DND-41 (cell line): ENCODE results near the gene IFFO2.

Experiments used
- ATAC-seq: fragments of 200-7000 bp; cut with Tn5 transposase; 3 replicates; pipeline ENCODE4 v1.9.1; 2021; ENCODE audit warnings: low read depth; ENCODE audit not compliant: insufficient read depth
- DNase-seq: peaks from one replicate; pipeline ENCODE4 v3.0.0-alpha.2; 2020
- H2AFZ ChIP-seq: 2 replicates; pipeline ENCODE4 v1.6.0; 2012; ENCODE audit warnings: low read depth, low read length
- H3K27ac ChIP-seq: 2 replicates; pipeline ENCODE4 v1.5.1; 2012; ENCODE audit warnings: low read length, inconsistent platforms
- H3K27me3 ChIP-seq: fragments of 200-600 bp; sonication (generic); 2 replicates; pipeline ENCODE4 v1.6.0; 2012; ENCODE audit warnings: low read length, mild to moderate bottlenecking, inconsistent platforms; ENCODE audit not compliant: insufficient read depth, poor library complexity
- H3K36me3 ChIP-seq: 2 replicates; pipeline ENCODE4 v1.5.1; 2012; ENCODE audit warnings: low read length, inconsistent platforms; ENCODE audit not compliant: insufficient read depth
- H3K4me1 ChIP-seq: 2 replicates; pipeline ENCODE4 v1.5.1; 2012; ENCODE audit warnings: mild to moderate bottlenecking, low read length; ENCODE audit not compliant: insufficient read depth
- H3K4me2 ChIP-seq: 2 replicates; pipeline ENCODE4 v1.6.0; 2012; ENCODE audit warnings: mild to moderate bottlenecking, moderate library complexity, low read length, inconsistent platforms; ENCODE audit not compliant: insufficient read depth
- H3K4me3 ChIP-seq, 2 experiments: fragments of 200-600 bp in 1 of 2; shearing (Covaris generic) in 1 of 2; 2 replicates each; pipeline ENCODE4 v1.5.1; 2012 to 2016; ENCODE audit warnings: inconsistent platforms in 2 of 2, low read length in 2 of 2, mild to moderate bottlenecking in 2 of 2, low read depth in 1 of 2, moderate library complexity in 1 of 2
- H3K79me2 ChIP-seq: 2 replicates; pipeline ENCODE4 v1.6.0; 2012; ENCODE audit warnings: low read length, inconsistent platforms; ENCODE audit not compliant: insufficient read depth
- H3K9ac ChIP-seq: 2 replicates; pipeline ENCODE4 v1.6.0; 2012; ENCODE audit warnings: low read depth, mild to moderate bottlenecking, inconsistent platforms, low read length, moderate library complexity
- H3K9me3 ChIP-seq: 2 replicates; pipeline ENCODE4 v1.5.1; 2012; ENCODE audit warnings: low read length, moderate library complexity, mild to moderate bottlenecking, inconsistent platforms; ENCODE audit not compliant: insufficient read depth, severe bottlenecking
- H4K20me1 ChIP-seq: 2 replicates; pipeline ENCODE4 v1.6.0; 2012; ENCODE audit warnings: low read length; ENCODE audit not compliant: insufficient read depth
- EZH2 ChIP-seq: IDR thresholded peaks from 3 replicates; pipeline ENCODE4 v1.6.1; 2012; ENCODE audit warnings: borderline replicate concordance, low read depth, mild to moderate bottlenecking, moderate library complexity, low read length, inconsistent platforms; ENCODE audit not compliant: severe bottlenecking
- TF ChIP-seq, protein P1 (sequence below): IDR thresholded peaks from 2 replicates; pipeline ENCODE4 v1.5.1; 2012; ENCODE audit warnings: borderline replicate concordance, low read length, moderate library complexity, mild to moderate bottlenecking; ENCODE audit not compliant: poor library complexity, severe bottlenecking; ENCODE audit errors: extremely low read depth

IFFO2 gene

DNA sequence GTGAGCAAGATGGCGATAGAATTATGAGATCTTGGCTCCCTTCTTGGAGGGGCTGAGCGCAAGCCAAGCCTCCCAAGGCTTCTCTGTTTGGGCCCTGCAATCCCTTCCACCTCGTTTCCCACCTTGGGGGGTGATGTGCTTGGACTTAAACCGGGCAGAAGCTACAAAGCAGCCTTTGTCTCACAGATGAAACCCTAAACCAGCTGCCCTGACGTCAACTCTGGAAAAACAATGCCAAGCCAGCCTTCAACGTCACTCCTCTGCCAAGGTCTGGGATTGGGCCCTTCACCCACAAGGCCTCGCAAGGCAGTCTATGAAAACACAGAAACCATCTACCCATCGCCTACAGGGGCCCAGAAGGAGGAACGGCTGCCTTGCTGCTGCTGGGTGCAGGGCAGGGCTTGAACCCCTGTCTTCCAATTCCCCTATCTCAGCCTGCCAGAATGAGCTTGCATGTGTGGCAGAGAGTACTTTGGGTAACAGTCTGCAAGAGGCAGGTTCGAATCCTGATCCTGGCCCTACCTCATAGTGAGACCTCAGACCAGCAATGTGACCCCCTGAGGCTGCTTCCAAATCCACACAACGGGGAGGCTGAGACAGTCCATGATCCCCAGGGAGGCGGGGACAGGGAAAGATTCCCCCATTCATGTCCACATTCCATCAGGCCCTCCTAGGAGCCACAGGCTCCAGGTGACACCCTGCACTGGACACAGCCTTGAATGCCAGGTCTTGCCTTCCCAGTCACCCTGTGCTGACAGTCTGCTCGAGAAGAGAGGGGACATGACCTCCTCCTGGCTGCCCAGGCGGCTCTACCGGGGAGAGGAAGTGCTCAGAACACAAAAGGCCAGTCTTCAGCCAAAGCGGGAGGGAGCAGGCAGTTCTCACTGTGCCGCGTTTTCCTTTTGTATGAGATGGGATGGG, 15.0 kb downstream of the IFFO2 start:
- H2AFZ ChIP-seq: no peak overlapping the region
- H3K79me2 ChIP-seq: no peaks in the 10 kb centered on the region
- no peak overlapping the region for H3K4me3 ChIP-seq
- H4K20me1 ChIP-seq: peaks cover 35% of the 10 kb centered on the region
- H3K9ac ChIP-seq: no peak overlapping the region
- no peak overlapping the region for H3K27ac ChIP-seq
- no peaks in the 10 kb centered on the region for H3K9me3 ChIP-seq
- no peaks in the 10 kb centered on the region for H3K27me3 ChIP-seq
- no peaks in the 10 kb centered on the region for H3K36me3 ChIP-seq
- H3K4me1 ChIP-seq: no peaks in the 10 kb centered on the region
- DNase-seq: no peak
- no peak overlapping the region for H3K4me2 ChIP-seq
- no peak for TF ChIP-seq EZH2
- TF ChIP-seq, protein P1, sequence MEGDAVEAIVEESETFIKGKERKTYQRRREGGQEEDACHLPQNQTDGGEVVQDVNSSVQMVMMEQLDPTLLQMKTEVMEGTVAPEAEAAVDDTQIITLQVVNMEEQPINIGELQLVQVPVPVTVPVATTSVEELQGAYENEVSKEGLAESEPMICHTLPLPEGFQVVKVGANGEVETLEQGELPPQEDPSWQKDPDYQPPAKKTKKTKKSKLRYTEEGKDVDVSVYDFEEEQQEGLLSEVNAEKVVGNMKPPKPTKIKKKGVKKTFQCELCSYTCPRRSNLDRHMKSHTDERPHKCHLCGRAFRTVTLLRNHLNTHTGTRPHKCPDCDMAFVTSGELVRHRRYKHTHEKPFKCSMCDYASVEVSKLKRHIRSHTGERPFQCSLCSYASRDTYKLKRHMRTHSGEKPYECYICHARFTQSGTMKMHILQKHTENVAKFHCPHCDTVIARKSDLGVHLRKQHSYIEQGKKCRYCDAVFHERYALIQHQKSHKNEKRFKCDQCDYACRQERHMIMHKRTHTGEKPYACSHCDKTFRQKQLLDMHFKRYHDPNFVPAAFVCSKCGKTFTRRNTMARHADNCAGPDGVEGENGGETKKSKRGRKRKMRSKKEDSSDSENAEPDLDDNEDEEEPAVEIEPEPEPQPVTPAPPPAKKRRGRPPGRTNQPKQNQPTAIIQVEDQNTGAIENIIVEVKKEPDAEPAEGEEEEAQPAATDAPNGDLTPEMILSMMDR: no peak
- no peak for ATAC-seq

GRCh38 chr1:18940303-18941020, 16.0 kb downstream of the IFFO2 start:
- DNase-seq: no peak
- Histone ChIP-seq H3K79me2 (no peaks in the 10 kb centered on the region), H3K4me3 (no peak overlapping the region), H3K36me3 (no peaks in the 10 kb centered on the region), H3K27ac (no peak overlapping the region), H2AFZ (no peak overlapping the region), H3K4me1 (no peaks in the 10 kb centered on the region), H4K20me1 (peaks cover 35% of the 10 kb centered on the region), H3K27me3 (no peaks in the 10 kb centered on the region), H3K9me3 (no peaks in the 10 kb centered on the region), H3K4me2 (no peak overlapping the region), H3K9ac (no peak overlapping the region)
- ATAC-seq: no peak
- no peak for TF ChIP-seq EZH2
- TF ChIP-seq, protein P1: no peak

DNA sequence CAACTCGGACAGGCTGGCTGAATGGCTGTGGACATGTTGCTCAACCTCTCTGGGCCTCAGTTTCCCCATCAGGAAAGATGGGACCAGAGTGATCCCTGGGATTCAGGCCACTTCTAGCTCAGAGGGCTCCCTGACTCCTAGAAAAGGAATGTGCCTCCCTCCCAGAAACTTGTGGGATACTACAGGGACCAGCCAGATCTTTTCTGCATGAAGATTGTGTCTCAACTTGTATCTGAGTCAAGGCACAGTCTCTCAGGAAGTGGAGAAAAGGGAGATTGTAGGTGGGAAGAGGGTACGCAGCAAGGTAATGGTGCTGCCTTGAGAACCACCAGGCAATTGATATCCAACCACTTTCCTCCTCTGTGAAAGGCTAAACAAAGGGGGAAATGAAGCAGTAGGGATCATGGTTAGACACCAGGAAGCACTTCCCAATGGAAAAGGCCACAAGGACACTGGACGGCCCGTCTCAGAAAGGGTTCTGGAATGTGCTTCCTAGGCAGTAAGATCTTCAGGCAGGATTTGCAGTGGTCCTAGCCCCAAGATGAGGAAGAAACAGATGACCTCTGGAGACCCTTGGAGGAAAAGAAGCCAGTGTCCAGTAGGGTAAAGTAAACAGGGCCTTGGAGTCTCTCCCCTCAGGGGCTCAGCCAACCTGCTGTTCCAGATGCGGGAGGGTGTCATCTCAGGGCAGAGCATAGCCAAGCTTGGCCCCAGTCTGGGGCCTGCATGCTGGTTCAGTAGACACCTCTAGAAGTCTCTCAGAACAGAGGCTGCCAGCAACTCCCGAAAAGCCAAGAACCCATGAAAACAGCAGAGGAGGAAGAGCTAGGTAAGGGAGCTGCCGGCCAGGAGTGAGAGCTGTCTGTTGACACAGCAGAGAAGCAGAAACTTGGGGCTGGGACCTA, 16.8 kb downstream of the IFFO2 start:
- no peak for TF ChIP-seq EZH2
- TF ChIP-seq, protein P1: no peak
- Histone ChIP-seq H3K27ac (no peak overlapping the region), H3K4me3 (no peak overlapping the region), H3K9ac (no peak overlapping the region), H3K9me3 (no peaks in the 10 kb centered on the region), H3K79me2 (no peaks in the 10 kb centered on the region), H3K36me3 (no peaks in the 10 kb centered on the region), H3K4me2 (no peak overlapping the region), H3K4me1 (no peaks in the 10 kb centered on the region), H2AFZ (no peak overlapping the region), H3K27me3 (no peaks in the 10 kb centered on the region), H4K20me1 (peaks cover 32% of the 10 kb centered on the region)
- ATAC-seq: no peak
- DNase-seq: no peak
